ENCODE results near the gene KCNQ1.

- no peak for TF ChIP-seq CTCF (IDR thresholded peaks at IDR 0.05; ENCODE audit: low read length)
- TF ChIP-seq EZH2 (IDR thresholded peaks at IDR 0.05; ENCODE audit: borderline replicate concordance, low read length): no peak
These were observed 136.5 kb downstream of the KCNQ1 start for GRCh38 chr11:2581151-2581930.
